GM12878 (cell line): ENCODE data around the gene ANKRD23. TPM values are rescaled to one million over a fixed set of nuclear protein-coding genes. Genes with fewer than 3 reads are reported as not detected.

Experiments used
- ATAC-seq: fragments of 200-7000 bp; cut with Tn5 transposase; 3 replicates; pipeline ENCODE4 v1.9.1; 2020; ENCODE audit warnings: mild to moderate bottlenecking, moderate library complexity
- BruUV-seq: library from RNA; stranded (reverse); fragments of 400-500 nt; replicated peaks from 2 replicates; lab custom pipeline; 2021; lab: Mats Ljungman, UMichigan
- CTCF ChIA-PET: fragments of 300-600 bp; sonication (Branson Sonifier 250); formaldehyde crosslinking; extraction: SDS; loops from one replicate; lab custom pipeline; 2021; ENCODE audit warnings: inconsistent platforms; lab: Yijun Ruan, JAX
- POLR2A ChIA-PET: fragments of 350-600 bp; formaldehyde crosslinking; extraction: SDS; loops from one replicate; lab custom pipeline; 2021; ENCODE audit warnings: inconsistent platforms; lab: Charles Lee
- RAD21 ChIA-PET: fragments of 300-600 bp; sonication (Branson Sonifier 250); formaldehyde crosslinking; loops from one replicate; lab custom pipeline; 2023; ENCODE audit warnings: antibody characterized with exemption; ENCODE audit not compliant: unreplicated experiment; lab: Charles Lee
- SMC1A ChIA-PET: fragments of 300-600 bp; sonication (Branson Sonifier 250); formaldehyde crosslinking; loops from one replicate; lab custom pipeline; 2023; ENCODE audit not compliant: unreplicated experiment, uncharacterized antibody; lab: Charles Lee
- DNase-seq: peaks from one replicate; pipeline ENCODE4 v3.0.0-alpha.2; 2011; ENCODE audit warnings: low read depth, low spot score
- FAIRE-seq: peaks from 3 replicates; lab custom pipeline; 2011; peaks lifted over from hg19 to GRCh38; lab: Jason Lieb, UNC
- H2AFZ ChIP-seq: 2 replicates; pipeline ENCODE4 v1.6.0; 2011; ENCODE audit warnings: low read depth, low read length, control low read depth; ENCODE audit not compliant: control insufficient read depth
- H3K27ac ChIP-seq: 2 replicates; pipeline ENCODE4 v1.5.1; 2011; ENCODE audit warnings: control low read depth; ENCODE audit not compliant: control insufficient read depth, insufficient read depth
- H3K27me3 ChIP-seq, 2 experiments: replicated peaks in 1 of 2; 2 replicates each; pipeline versions ENCODE4 v1.6.0 to v1.6.1; 2011; ENCODE audit warnings: low read length in 1 of 2; ENCODE audit not compliant: control insufficient read depth in 2 of 2, insufficient read depth in 2 of 2
- H3K36me3 ChIP-seq, 2 experiments: 2 replicates each; pipeline ENCODE4 v1.5.1; 2011; ENCODE audit warnings: low read length in 1 of 2; ENCODE audit not compliant: control insufficient read depth in 2 of 2, insufficient read depth in 2 of 2
- H3K4me1 ChIP-seq: 2 replicates; pipeline ENCODE4 v1.6.1; 2011; ENCODE audit warnings: mild to moderate bottlenecking, low read length, moderate library complexity, mixed read lengths; ENCODE audit not compliant: control insufficient read depth, insufficient read depth
- H3K4me2 ChIP-seq: 2 replicates; pipeline ENCODE4 v1.6.0; 2011; ENCODE audit warnings: control low read depth; ENCODE audit not compliant: control insufficient read depth, insufficient read depth
- H3K4me3 ChIP-seq: fragments of 200-600 bp; sonication (generic); 2 replicates; pipeline ENCODE4 v1.5.1; 2016
- H3K79me2 ChIP-seq: 2 replicates; pipeline ENCODE4 v1.6.0; 2011; ENCODE audit warnings: low read length; ENCODE audit not compliant: control insufficient read depth, insufficient read depth
- H3K9ac ChIP-seq: 2 replicates; pipeline ENCODE4 v1.8.0; 2011; ENCODE audit warnings: low read length, control low read depth, mixed read lengths; ENCODE audit not compliant: control insufficient read depth, insufficient read depth
- H3K9me3 ChIP-seq: replicated peaks from 3 replicates; pipeline ENCODE4 v1.5.1; 2011; ENCODE audit warnings: mild to moderate bottlenecking, low read length; ENCODE audit not compliant: control insufficient read depth, insufficient read depth
- H4K20me1 ChIP-seq: 2 replicates; pipeline ENCODE4 v1.6.0; 2011; ENCODE audit not compliant: control insufficient read depth, insufficient read depth
- BCL11A ChIP-seq: IDR thresholded peaks from 2 replicates; pipeline ENCODE4 v1.6.1; 2011; ENCODE audit warnings: low read depth, low read length
- BCL3 ChIP-seq: IDR thresholded peaks from 2 replicates; pipeline ENCODE4 v1.6.1; 2011; ENCODE audit warnings: borderline replicate concordance, low read depth, mild to moderate bottlenecking, moderate library complexity, low read length; ENCODE audit not compliant: insufficient read depth, poor library complexity, severe bottlenecking
- CBFB ChIP-seq: IDR thresholded peaks from 2 replicates; pipeline ENCODE4 v1.6.1; 2016; ENCODE audit warnings: antibody characterized with exemption, low read depth
- CHD1 ChIP-seq: IDR thresholded peaks from 2 replicates; pipeline ENCODE4 v1.6.1; 2012; ENCODE audit warnings: low read depth, low read length, improper control_type of control experiment
- CHD4 ChIP-seq: fragments of 200-600 bp; sonication (generic); IDR thresholded peaks from 2 replicates; pipeline ENCODE4 v1.6.1; 2016; ENCODE audit warnings: mild to moderate bottlenecking
- E2F4 ChIP-seq: IDR thresholded peaks from 2 replicates; pipeline ENCODE4 v1.6.1; 2012; ENCODE audit warnings: low read depth, low read length, improper control_type of control experiment
- NR2C2 ChIP-seq: IDR thresholded peaks from 2 replicates; pipeline ENCODE4 v1.6.1; 2011; ENCODE audit warnings: borderline replicate concordance, low read depth; ENCODE audit not compliant: control insufficient read depth, insufficient read length
- SIX5 ChIP-seq: IDR thresholded peaks from 2 replicates; pipeline ENCODE4 v1.6.1; 2011; ENCODE audit warnings: mild to moderate bottlenecking, low read depth, low read length, moderate library complexity; ENCODE audit not compliant: severe bottlenecking
- SMARCA5 ChIP-seq: fragments of 450-650 bp; IDR thresholded peaks from 2 replicates; pipeline ENCODE4 v1.6.1; 2017; ENCODE audit warnings: mild to moderate bottlenecking
- SRF ChIP-seq, 2 experiments: IDR thresholded peaks; 2 replicates each; pipeline ENCODE4 v1.6.1; 2011; ENCODE audit warnings: low read depth in 2 of 2, low read length in 2 of 2, mild to moderate bottlenecking in 1 of 2, moderate library complexity in 1 of 2
- ZNF592 ChIP-seq: fragments of 450-650 bp; IDR thresholded peaks from 2 replicates; pipeline ENCODE4 v1.6.1; 2017; ENCODE audit warnings: mild to moderate bottlenecking, moderate library complexity
- WGBS: methylation state at CpG from one replicate; pipeline ENCODE4 v1.1.6; 2016; ENCODE audit warnings: low lambda C conversion rate; ENCODE audit not compliant: insufficient replicate concordance, insufficient coverage; ENCODE audit errors: missing lambda C conversion rate; 5-methylcytosine and 5-hydroxymethylcytosine counted together
- in situ Hi-C: fragments of 300-500 bp; cut with MboI; formaldehyde crosslinking; loops from 9 replicates; pipeline ENCODE4 v1.14.3; 2018; ENCODE audit warnings: mixed read lengths
- intact Hi-C: fragments of 100-400 bp; cut with micrococcal nuclease; formaldehyde crosslinking; loops from one replicate; pipeline ENCODE4 v1.14.2; 2022; ENCODE audit not compliant: unreplicated experiment
- polyA plus RNA-seq, 11 experiments: library from polyadenylated mRNA; depleted of rRNA in 4 of 11; unstranded in 6 of 11; stranded (reverse) in 5 of 11; fragments of >200 nt; fragmentation: Nextera tagmentation in 4 of 11; fragmentation: Illumina TruSeq in 1 of 11; extraction: Ambion mirVana in 4 of 11; extraction: Trizol in 1 of 11; gene quantifications; 1 replicate in 1 of 11; 2 replicates in 10 of 11; pipeline versions ENCODE4 v1.2.1 to v1.2.3, GENCODE V29; 2011 to 2016; ENCODE audit warnings: inconsistent platforms in 2 of 11, missing spikeins in 2 of 11, low read depth in 1 of 11
- total RNA-seq, 4 experiments: library from RNA; depleted of rRNA in 3 of 4; stranded (reverse); fragments of >200 nt in 3 of 4; fragmentation: Illumina TruSeq in 1 of 4; extraction: Trizol in 1 of 4; gene quantifications; 2 replicates each; pipeline versions ENCODE4 v1.2.1 to v1.2.3, GENCODE V29; 2013 to 2021

ANKRD23 gene
- total and polyA plus RNA-seq, 10 of the 15 experiments (the other 5 are each of a cell fraction or from before 2014, with no cell fraction given), result 0.34 to 5.3 (median 2.7) TPM

DNA sequence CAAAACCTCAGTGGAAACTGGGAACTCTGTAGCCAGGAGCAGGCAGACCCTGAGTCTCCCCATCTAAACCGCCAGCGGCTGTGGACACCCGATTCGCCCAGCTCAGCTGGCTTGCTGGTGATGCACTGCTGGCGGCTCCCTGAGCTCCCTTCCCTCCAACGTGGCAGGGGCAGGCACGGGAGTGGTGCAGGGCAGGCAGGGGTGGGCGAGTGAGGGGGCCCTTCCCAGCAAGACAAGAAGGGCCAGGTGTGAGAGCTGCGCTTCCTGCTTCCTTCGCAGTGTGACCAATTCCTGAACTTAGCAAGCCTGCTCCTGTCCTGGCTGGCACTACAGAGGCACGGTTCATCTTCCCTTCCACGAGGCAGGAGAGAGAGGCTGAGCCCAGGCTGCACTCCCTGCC lies 38.4 kb upstream of the ANKRD23 start:
- POLR2A ChIA-PET, result interaction anchor here (1.4 kb wide), 1 partner anchor 8 kb away, joined by 5 read pairs; no protein-coding TSS in a partner anchor
- TF ChIP-seq CHD4 (no peak), ZNF592 (no peak), CBFB (no peak), NR2C2 (no peak), SRF (IDR thresholded peaks at IDR 0.05; ENCODE audit: low read depth in 2 of 2, low read length in 2 of 2) (no peak), CHD1 (no peak), BCL11A (no peak), SIX5 (no peak), SMARCA5 (no peak), BCL3 (no peak), E2F4 (no peak)
- TF ChIP-seq, all 136 proteins: peak for 0
- Histone ChIP-seq H3K27me3 (no peaks in the 10 kb centered on the region), H3K4me3 (no peak overlapping the region), H3K36me3 (no peaks in the 10 kb centered on the region), H3K9ac (no peak overlapping the region), H3K9me3 (no peaks in the 10 kb centered on the region), H3K4me1 (no peaks in the 10 kb centered on the region; the same call in 1 of the 2 replicates), H2AFZ (no peak overlapping the region), H3K79me2 (no peaks in the 10 kb centered on the region), H3K4me2 (no peak overlapping the region), H3K27ac (no peak overlapping the region), H4K20me1 (no peaks in the 10 kb centered on the region)
- CTCF ChIA-PET, result no interaction called here
- DNase-seq (no peak), FAIRE-seq (no peak), ATAC-seq (no peak)
- no TSS peak for BruUV-seq
- in situ Hi-C loops, result no loop called here
- WGBS, result 45% methylated on average over 12 of the region's 12 CpGs
- intact Hi-C loops, result no loop called here
- SMC1A ChIA-PET, result no interaction called here
- RAD21 ChIA-PET, result no interaction called here
